GM21619 (cell line): ENCODE measurements around the gene CSNK1A1.
A peak's percentile ranks its signal among the peaks of the same experiment; 100 is the strongest.
"Not testable (repeated sequence)": the region's sequence is repeated elsewhere in the genome, so short reads cannot be mapped to it uniquely, and the experiment has no call there.

Experiments used
- ATAC-seq: cut with Tn5 transposase; IDR thresholded peaks from one replicate; pipeline ENCODE4 v1.9.1; 2021; ENCODE audit not compliant: unreplicated experiment

CSNK1A1 gene

GRCh38 chr5:149551227-149552037 lies at the start of gene CSNK1A1:
Gene CSNK1A1, minus strand, starts transcription at chr5:149551439. Its CDS starts 475 bp downstream, at chr5:149550964.
- ATAC-seq = peak; percentile 91

- no peak for ATAC-seq
These were observed 49.7 kb upstream of the CSNK1A1 start for GRCh38 chr5:149600932-149601331.

DNA sequence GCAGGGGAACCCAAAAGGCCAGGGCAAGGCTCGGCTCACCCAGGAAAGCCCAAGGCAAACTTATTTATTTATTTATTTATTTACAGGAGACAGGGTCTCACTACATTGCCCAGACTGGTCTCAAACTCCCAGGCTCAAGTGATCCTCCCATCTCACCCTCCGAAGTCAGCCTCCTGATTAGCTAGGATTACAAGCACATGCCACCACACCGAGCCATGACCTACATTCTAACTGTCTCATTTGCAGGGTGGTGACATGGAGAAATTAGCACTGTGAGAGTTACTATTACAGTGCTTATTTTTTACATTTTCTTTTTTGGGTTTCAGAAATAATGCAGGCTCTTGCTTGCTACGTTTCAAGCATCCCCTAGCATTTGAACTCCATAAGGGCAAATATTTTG lies 48.1 kb upstream of the CSNK1A1 start:
- ATAC-seq = no peak

GRCh38 chr5:149598966-149599365 lies 47.7 kb upstream of the CSNK1A1 start:
- no peak for ATAC-seq

- not testable (repeated sequence) for ATAC-seq
These were observed 47.0 kb upstream of the CSNK1A1 start for GRCh38 chr5:149598234-149598633.

GRCh38 chr5:149597618-149598017 lies 46.4 kb upstream of the CSNK1A1 start:
- no peak for ATAC-seq

DNA sequence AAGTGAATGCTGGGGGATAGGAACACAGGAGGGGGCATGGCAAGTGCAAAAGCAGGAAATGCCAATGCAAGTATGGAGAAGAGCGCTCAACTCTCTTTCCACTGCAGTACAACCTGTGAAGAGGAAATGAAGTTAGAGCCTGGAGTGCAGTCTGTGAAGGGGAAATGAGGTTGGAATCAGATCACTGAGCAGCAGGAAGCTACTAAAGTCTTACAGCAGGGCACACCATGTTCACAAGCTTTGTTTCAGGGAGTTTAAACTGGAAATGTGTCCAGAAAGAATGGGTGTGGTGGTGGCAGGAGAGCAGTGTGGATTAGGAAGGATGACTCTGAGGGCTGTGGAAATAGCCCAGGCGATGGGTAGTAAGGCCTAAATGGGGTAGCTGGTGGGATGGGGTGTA lies 45.5 kb upstream of the CSNK1A1 start:
- ATAC-seq = no peak

GRCh38 chr5:149595105-149595504 lies 43.9 kb upstream of the CSNK1A1 start:
- ATAC-seq = not testable (repeated sequence)

GRCh38 chr5:149594206-149594895 lies 43.1 kb upstream of the CSNK1A1 start:
- ATAC-seq = no peak

- no peak for ATAC-seq
These were observed 42.1 kb upstream of the CSNK1A1 start for GRCh38 chr5:149593370-149593769.

DNA sequence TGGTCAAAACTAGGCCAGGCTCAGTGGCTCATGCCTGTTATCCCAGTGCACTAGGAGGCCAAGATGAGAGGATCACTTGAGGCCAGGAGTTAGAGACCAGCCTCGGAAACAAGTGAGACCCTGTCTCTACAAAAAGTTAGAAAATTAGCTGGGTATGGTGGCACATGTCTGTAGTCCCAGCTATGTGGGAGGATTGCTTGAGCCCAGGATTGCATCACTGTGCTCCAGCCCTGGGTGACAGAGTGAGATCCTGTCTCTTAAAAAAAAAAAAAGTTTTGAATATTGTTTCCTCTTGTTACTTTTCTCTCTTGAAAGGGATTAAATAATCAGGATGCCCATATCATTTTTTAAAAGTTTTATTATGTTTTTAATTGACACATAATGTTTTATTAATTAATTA lies 37.7 kb upstream of the CSNK1A1 start:
- ATAC-seq = no peak

GRCh38 chr5:149586708-149587318 lies 35.6 kb upstream of the CSNK1A1 start:
- ATAC-seq = no peak

- ATAC-seq = no peak
These were observed 34.7 kb upstream of the CSNK1A1 start for GRCh38 chr5:149585910-149586309.

GRCh38 chr5:149584121-149584520 lies 32.9 kb upstream of the CSNK1A1 start:
- ATAC-seq = no peak

GRCh38 chr5:149583394-149583793 lies 32.2 kb upstream of the CSNK1A1 start:
- ATAC-seq = no peak

DNA sequence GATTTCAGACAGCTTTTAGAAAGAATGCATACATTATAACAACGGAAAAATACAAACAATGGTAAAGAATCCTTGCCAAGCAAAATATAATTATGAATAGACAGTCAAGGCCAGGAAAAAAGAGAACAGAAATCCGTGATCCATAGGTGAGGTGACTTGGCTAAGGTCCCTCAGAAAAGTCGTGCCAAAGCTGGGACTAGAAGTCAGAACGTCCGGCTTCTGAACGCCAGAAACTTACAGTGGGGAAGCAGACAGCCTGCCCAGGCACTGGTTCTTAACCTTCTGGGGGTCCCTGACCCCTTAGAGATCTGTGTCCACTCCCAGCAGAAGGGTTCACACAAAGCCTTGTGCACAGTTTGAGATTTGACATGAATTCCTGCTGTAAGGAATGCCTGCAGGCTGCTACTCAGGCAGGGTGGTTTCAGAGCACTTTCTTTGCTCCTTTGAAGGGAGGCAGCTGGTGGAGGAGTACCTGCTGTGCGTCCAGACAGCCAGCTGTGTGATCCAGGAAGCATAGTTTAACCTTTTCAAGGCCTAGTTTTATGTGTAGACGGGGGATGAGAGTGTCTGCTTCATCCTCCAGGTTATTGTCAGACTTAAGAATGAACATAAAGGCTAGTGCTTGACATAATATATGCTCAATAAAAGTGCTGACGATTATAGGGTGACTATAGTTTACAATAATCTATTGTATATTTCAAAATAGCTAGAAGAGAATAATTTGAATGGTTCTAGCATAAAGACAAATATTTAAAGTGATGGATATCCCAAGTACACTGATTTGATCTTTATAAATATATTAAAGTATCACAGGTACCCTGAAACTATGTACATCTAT lies 30.9 kb upstream of the CSNK1A1 start:
- no peak for ATAC-seq

GRCh38 chr5:149581192-149581861 lies 30.1 kb upstream of the CSNK1A1 start, which contains the start of gene ARHGEF37:
Gene ARHGEF37, plus strand, starts transcription at chr5:149581498. Its CDS starts 16,272 bp downstream, at chr5:149597770.
- ATAC-seq = no peak

GRCh38 chr5:149580808-149581191 lies 29.6 kb upstream of the CSNK1A1 start:
- ATAC-seq = no peak

DNA sequence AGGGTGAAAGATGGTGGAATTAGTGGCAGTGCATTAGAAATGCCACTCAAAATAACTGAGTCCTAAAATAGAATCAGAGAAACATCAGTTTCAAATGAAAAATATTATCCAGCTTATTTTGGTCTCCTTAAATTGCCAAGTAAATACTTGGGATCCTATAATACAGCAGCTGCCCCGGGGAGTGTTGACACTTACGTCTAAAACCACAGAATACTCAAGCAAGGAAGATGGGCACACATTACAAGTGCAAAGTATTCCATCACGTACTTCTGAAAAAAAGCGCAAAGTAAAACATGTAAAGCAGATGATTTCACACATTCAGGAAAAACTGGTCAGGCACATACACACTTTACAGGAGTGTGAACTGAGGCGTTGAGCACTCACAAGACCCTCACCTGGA lies 27.7 kb upstream of the CSNK1A1 start:
- no peak for ATAC-seq

- no peak for ATAC-seq
These were observed 24.8 kb upstream of the CSNK1A1 start for GRCh38 chr5:149576021-149576420.
